ENCODE data around the gene KCNIP3.
A peak's percentile ranks its signal among the peaks of the same experiment; 100 is the strongest.

Gene KCNIP3

GRCh38 chr2:95274291-95275150 is 22.6 kb upstream of the KCNIP3 start, which contains the start of gene PROM2:
Gene PROM2, plus strand, starts transcription at chr2:95274449. Its CDS starts 137 bp downstream, at chr2:95274586.
- DNase-seq (ENCODE audit: low read depth) = no peak

- no peak for DNase-seq (ENCODE audit: low read depth)
Measured at GRCh38 chr2:95275151-95275515, 22.0 kb upstream of the KCNIP3 start.

- no peak for DNase-seq (ENCODE audit: low read depth)
Measured at GRCh38 chr2:95275601-95276243, 21.4 kb upstream of the KCNIP3 start.

GRCh38 chr2:95276244-95276887 is 20.8 kb upstream of the KCNIP3 start:
- DNase-seq (ENCODE audit: low read depth) = no peak

- DNase-seq (ENCODE audit: low read depth) = no peak
Measured at GRCh38 chr2:95276888-95277245, 20.3 kb upstream of the KCNIP3 start.

- DNase-seq (ENCODE audit: low read depth) = no peak
Measured at GRCh38 chr2:95277246-95277906, 19.8 kb upstream of the KCNIP3 start.

- peak; percentile 22 for DNase-seq (ENCODE audit: low read depth)
Measured at GRCh38 chr2:95278051-95278471, 19.1 kb upstream of the KCNIP3 start.

GRCh38 chr2:95278637-95279225 is 18.4 kb upstream of the KCNIP3 start:
- DNase-seq (ENCODE audit: low read depth) = no peak

- DNase-seq (ENCODE audit: low read depth) = no peak
Measured at GRCh38 chr2:95279435-95280035, 17.6 kb upstream of the KCNIP3 start.

GRCh38 chr2:95281071-95281470 is 16.1 kb upstream of the KCNIP3 start:
- no peak for DNase-seq (ENCODE audit: low read depth)

- no peak for DNase-seq (ENCODE audit: low read depth)
Measured at GRCh38 chr2:95281786-95282185, 15.4 kb upstream of the KCNIP3 start.

- no peak for DNase-seq (ENCODE audit: low read depth)
Measured at GRCh38 chr2:95282458-95282857, 14.7 kb upstream of the KCNIP3 start.

- no peak for DNase-seq (ENCODE audit: low read depth)
Measured at GRCh38 chr2:95283562-95283961, 13.6 kb upstream of the KCNIP3 start.

GRCh38 chr2:95284886-95285541 is 12.1 kb upstream of the KCNIP3 start:
- no peak for DNase-seq (ENCODE audit: low read depth)

- DNase-seq (ENCODE audit: low read depth) = no peak
Measured at GRCh38 chr2:95285542-95285932, 11.6 kb upstream of the KCNIP3 start.

GRCh38 chr2:95287336-95287735 is 9.8 kb upstream of the KCNIP3 start:
- DNase-seq (ENCODE audit: low read depth) = no peak

GRCh38 chr2:95287806-95288205 is 9.3 kb upstream of the KCNIP3 start:
- DNase-seq (ENCODE audit: low read depth) = no peak

GRCh38 chr2:95289253-95289652 is 7.9 kb upstream of the KCNIP3 start:
- DNase-seq (ENCODE audit: low read depth) = no peak

- no peak for DNase-seq (ENCODE audit: low read depth)
Measured at GRCh38 chr2:95291222-95291621, 5.9 kb upstream of the KCNIP3 start.

- no peak for DNase-seq (ENCODE audit: low read depth)
Measured at GRCh38 chr2:95292623-95293260, 4.4 kb upstream of the KCNIP3 start.
